Activated CD4-positive, alpha-beta T cell treated with anti-CD3 and anti-CD28 coated beads, Interleukin-2, amount 50 U/mL, for 24 hours (primary cell): Measurements from ENCODE around the gene GFER.
"Not testable (repeated sequence)": the region's sequence is repeated elsewhere in the genome, so short reads cannot be mapped to it uniquely, and the experiment has no call there.

Experiments
- DNase-seq, 2 donors: peaks; one replicate each; pipeline ENCODE4 v3.0.0-alpha.2; 2020; ENCODE audit warnings: low read depth in 1 of 2, low spot score in 1 of 2

The GFER gene

GRCh38 chr16:2026461-2027023, 42.5 kb downstream of the GFER start, which contains the start of gene NHERF2:
Gene NHERF2, plus strand, starts transcription at chr16:2026902. Its CDS starts 104 bp downstream, at chr16:2027006.
- DNase-seq = no peak

DNA sequence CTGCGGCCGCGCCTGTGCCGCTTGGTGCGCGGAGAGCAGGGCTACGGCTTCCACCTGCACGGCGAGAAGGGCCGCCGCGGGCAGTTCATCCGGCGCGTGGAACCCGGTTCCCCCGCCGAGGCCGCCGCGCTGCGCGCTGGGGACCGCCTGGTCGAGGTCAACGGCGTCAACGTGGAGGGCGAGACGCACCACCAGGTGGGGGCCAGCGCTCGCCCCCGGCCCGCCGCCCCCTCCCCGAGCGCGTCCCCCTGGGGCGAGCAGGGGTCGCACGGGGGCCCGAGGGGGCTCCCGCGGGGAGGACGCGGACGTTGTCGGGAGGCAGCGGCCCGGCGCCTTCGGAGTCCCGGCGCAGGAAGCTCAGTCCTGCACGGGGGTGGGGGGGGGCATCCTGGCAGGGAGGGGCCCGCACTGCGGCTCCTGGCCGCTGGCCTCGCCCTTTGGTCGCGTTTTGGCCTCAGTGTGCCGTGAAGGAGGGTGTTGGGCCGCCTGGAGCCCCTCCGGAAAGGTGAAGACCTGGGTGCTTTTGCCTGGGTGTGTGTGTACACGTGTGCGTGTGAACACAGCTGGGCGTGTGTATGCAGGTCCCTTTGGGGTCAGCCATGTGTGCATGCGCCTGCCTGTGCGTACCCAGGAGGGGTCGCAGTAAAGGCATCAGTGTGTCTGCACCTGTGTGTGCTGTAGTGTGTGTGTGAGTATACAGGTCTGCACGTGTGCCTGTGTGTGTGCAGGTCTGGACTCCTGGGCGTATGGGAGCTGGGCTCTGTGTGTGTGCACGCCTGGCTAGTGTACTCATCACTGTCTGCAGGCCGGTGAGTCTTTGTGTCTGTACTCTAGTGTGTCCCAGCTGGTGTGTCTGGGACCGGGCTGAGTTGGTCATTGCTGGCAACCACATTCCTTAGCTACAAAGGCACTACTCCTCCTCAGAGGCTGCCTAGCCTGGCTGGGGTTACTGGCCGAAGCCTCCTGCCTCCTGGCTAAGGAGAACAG, 43.3 kb downstream of the GFER start:
- DNase-seq = no peak

GRCh38 chr16:2028146-2028545, 44.2 kb downstream of the GFER start:
- DNase-seq = no peak

DNA sequence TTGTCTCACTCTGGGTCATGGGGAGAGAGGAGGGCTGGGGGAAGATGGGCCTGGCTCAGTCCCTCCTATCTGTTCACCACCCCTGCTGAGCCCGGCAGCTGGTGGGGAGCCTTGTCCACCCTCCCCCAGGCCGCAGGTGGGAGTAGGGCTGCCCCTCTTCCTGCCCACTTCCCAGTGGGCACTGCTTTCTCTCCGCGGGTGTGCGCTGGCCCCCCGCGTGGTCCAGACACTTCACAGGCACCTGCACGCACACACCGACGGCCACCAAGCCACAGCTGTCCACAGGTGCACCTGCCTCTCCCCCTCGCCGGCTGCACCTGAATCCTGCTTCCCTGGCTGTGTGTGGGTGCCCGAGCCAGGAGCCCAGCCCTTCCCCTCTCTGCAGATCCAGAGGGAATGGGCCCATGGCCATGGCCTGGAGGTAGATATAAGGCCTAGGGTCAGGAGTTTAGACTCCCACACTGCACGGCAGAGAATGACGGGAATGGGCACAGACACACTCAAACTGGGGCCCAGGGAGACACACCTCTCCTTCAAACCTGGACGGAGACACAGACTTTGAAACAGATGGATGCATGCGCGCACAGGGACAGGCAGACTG, 44.7 kb downstream of the GFER start:
- no peak for DNase-seq

DNA sequence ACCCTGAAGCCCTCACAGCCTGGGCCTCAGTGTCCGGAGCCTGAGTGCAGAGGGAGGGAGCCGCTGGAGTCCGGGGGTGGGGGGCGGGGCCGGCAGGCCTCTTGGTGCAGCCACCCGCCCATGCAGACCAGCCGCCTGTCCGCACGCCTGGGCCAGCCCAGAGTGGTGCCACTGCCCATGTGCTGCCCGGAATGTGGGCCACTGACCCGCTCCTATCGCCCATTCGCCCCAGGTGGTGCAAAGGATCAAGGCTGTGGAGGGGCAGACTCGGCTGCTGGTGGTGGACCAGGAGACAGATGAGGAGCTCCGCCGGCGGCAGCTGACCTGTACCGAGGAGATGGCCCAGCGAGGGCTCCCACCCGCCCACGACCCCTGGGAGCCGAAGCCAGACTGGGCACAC, 45.4 kb downstream of the GFER start:
- DNase-seq = no peak

GRCh38 chr16:2030036-2030435, 46.0 kb downstream of the GFER start:
- DNase-seq = no peak

DNA sequence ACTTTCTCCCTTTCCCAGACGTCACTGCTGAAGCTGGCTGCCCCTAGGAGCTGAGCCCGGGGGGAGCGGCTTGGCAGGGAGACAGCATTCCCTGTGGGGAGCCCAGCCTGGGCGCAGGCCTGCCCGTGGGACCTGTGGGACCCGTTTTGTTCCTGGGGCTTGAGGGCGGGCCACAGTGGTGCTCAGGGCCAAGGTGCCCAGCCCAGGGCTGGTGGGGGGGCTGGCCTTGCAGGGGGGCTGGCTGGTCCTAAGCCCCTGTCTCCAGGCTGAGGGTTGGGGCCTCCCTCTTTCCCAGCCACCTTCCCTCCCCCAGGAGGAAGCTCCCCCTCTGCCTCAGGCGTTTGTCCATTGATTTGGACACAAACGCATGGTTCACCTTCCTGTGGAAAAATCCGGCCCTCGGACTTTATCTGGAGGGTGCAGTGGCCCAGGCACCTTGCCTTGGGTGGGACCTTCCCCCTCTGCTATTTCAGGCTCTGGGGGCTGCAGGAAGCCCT, 47.1 kb downstream of the GFER start:
- DNase-seq = no peak

GRCh38 chr16:2032285-2033056, 48.5 kb downstream of the GFER start:
- no peak for DNase-seq

DNA sequence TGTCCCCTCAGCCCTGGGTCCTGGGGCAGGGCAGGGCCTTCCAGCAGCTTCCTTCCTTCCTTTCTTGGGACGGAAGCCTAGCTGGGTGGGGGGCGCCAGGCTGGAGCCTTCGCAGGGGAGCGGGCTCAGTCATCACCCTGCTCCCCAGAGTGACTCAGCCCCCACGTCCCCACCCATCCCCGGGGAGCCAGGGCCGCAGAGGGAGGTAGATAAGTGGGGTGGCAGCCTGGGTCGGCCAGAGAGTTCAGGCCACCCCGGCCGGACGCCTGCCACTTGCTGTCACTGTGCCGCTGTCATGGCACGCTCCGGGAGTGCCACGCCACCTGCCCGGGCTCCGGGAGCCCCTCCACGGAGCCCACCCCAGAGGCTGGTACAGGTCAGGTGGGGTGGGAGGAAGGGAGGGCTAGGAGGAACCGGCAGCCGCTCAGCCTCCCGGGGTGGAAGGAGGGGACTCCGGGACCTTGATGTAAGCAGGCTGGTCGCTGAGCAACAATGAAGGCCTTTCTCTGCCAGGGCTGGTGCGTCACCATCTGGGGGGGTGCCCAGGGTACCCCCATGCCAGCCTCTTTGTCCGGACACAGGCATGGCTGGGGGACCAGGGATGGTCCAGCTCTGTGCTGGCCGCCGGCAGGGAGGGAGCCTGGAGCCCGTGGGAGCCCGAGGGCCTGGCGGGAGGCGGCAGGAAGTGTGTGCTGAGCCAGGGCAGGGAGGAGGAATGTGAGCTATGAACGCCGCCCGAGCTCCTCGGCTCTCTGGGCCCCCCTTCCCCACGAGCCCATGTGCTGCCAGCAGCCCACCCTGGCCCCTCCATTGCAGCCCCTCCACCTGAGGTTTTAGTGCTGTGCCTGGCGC, 49.3 kb downstream of the GFER start:
- DNase-seq = no peak

GRCh38 chr16:2033909-2034695, 50.1 kb downstream of the GFER start:
- not testable (repeated sequence) for DNase-seq

DNA sequence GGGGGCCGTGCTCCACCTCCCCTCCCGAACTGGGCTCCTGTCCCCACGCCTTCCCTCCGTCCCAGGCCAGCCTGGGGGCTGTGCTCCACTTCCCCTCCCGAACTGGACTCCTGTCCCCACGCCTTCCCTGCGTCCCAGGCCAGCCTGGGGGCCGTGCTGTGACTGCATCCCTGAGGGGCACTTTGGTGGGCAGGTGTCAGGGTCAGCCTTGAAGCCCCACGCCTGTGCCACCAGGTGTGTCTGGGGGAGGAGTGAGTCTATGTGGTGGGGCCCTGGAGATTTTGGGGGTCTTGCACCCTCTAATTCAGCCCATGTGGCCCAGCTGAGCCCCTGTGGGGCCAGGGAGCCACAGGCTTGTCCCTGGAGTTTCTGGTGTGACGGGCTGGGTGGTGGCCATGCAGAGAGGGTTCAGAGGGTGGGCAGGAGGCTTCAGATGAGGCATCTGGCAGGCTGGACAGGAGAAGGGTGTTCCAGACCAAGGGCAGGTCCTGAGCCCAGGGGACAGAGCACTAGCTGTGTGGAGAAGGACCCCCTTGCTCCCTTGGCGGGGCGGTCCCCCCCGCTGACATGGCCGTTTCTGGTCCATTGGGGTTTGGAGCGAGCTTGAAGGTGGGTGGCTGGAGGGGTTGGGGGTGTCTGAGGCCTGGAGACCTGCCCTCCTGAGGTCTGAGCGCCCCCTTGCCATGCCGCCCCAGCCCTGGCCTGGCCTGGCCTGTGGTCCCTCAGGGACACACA, 50.9 kb downstream of the GFER start:
- DNase-seq = no peak

GRCh38 chr16:2035431-2036199, 51.6 kb downstream of the GFER start:
- DNase-seq = no peak

GRCh38 chr16:2036200-2036966, 52.4 kb downstream of the GFER start:
- no peak for DNase-seq

DNA sequence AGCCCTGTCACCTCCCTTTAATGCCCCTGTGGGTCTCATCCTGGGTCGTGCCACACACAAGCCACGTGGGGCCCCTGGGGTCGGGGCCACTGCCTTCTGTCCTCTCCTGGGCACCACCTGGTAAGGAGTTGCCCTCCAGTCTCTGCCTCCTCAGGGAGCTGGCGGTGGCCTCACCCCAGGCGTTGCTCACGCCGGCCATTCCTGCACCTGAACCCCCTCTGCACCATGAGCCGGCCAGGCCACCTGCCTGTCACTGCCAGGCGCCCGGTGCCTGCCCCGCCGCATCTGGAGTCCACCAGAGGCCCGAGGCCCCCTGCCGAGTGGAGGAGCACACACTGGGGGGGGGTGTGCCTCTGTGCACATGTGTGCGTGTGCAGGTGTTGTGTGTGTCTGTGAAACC, 53.1 kb downstream of the GFER start:
- DNase-seq = no peak
